OCI-LY3 (cell line): Measurements from ENCODE around the gene PARD6G.

Experiments
- H2AFZ ChIP-seq: fragments of 200-600, 300-600 bp; shearing (Covaris generic); 2 replicates; pipeline ENCODE4 v1.6.0; 2014; ENCODE audit warnings: antibody characterized with exemption, low read depth, low read length
- H3K27ac ChIP-seq: fragments of 200-600, 300-600 bp; sonication (generic); 2 replicates; pipeline ENCODE4 v1.5.1; 2014; ENCODE audit warnings: mild to moderate bottlenecking, low read length, moderate library complexity, mixed read lengths
- H3K27me3 ChIP-seq: fragments of 200-600, 300-600 bp; sonication (generic); 2 replicates; pipeline ENCODE4 v1.6.1; 2014; ENCODE audit warnings: low read depth, low read length, mixed read lengths
- H3K36me3 ChIP-seq: fragments of 200-600, 300-600 bp; sonication (generic); replicated peaks from 2 replicates; pipeline ENCODE3; 2014; ENCODE audit warnings: low read depth, low read length, mixed read lengths
- H3K4me1 ChIP-seq: fragments of 300-600, 200-600 bp; sonication (generic); 2 replicates; pipeline ENCODE4 v1.6.1; 2014; ENCODE audit warnings: low read length, mixed read lengths
- H3K4me2 ChIP-seq: fragments of 200-600, 300-600 bp; sonication (generic); 2 replicates; pipeline ENCODE4 v1.6.1; 2014; ENCODE audit warnings: low read length, mixed read lengths
- H3K4me3 ChIP-seq: fragments of 300-600, 200-600 bp; sonication (generic); 2 replicates; pipeline ENCODE4 v1.5.1; 2014; ENCODE audit warnings: antibody characterized with exemption, mild to moderate bottlenecking, low read length, moderate library complexity
- H3K79me2 ChIP-seq: fragments of 300-600, 200-600 bp; shearing (Covaris generic); 2 replicates; pipeline ENCODE4 v1.6.1; 2014; ENCODE audit warnings: mild to moderate bottlenecking, low read length, mixed read lengths
- H3K9ac ChIP-seq: fragments of 300-600, 200-600 bp; shearing (Covaris generic); 2 replicates; pipeline ENCODE4 v1.6.0; 2014; ENCODE audit warnings: mild to moderate bottlenecking, low read length, moderate library complexity
- H3K9me3 ChIP-seq: fragments of 200-600, 300-600 bp; shearing (Covaris generic); 2 replicates; pipeline ENCODE4 v1.6.1; 2014; ENCODE audit warnings: low read length, mixed read lengths; ENCODE audit not compliant: insufficient read depth
- H4K20me1 ChIP-seq: fragments of 200-600, 300-600 bp; sonication (generic); 2 replicates; pipeline ENCODE4 v1.6.1; 2016; ENCODE audit warnings: low read length, mixed read lengths; ENCODE audit not compliant: insufficient read depth
- EZH2phosphoT487 ChIP-seq: fragments of 200-600 bp; shearing (Covaris generic); IDR thresholded peaks from 2 replicates; pipeline ENCODE4 v1.6.1; 2018; ENCODE audit warnings: antibody characterized with exemption, mixed run types, low read depth
- TF ChIP-seq, protein P1 (sequence below): fragments of 200-600, 300-600 bp; sonication (generic); IDR thresholded peaks from 2 replicates; pipeline ENCODE4 v1.5.1; 2014; ENCODE audit warnings: antibody characterized with exemption, low read length, low read depth

The PARD6G gene

DNA sequence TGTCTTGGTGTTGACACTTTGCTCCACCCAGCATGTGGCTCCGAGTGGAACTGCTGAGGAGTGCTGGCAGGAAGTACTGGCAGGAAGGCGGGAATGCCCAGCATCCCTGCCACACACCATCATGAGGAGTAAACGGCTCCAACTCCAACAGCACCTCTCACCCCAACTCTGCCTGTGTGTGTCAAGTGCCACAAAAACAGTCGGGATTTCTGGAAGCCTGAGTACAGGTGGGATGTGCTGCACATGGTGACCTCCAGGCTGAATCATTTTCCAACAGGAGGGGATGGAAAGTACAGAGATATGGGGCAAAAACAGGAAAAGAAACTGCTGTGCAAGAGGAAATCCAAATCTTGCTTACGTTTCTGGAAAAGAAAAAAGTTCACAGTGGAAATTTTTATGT is 53.6 kb downstream of the PARD6G start:
- H3K27ac ChIP-seq, result no peak overlapping the region
- no peaks in the 10 kb centered on the region for H3K79me2 ChIP-seq
- no peak for TF ChIP-seq EZH2phosphoT487
- TF ChIP-seq, protein P1, sequence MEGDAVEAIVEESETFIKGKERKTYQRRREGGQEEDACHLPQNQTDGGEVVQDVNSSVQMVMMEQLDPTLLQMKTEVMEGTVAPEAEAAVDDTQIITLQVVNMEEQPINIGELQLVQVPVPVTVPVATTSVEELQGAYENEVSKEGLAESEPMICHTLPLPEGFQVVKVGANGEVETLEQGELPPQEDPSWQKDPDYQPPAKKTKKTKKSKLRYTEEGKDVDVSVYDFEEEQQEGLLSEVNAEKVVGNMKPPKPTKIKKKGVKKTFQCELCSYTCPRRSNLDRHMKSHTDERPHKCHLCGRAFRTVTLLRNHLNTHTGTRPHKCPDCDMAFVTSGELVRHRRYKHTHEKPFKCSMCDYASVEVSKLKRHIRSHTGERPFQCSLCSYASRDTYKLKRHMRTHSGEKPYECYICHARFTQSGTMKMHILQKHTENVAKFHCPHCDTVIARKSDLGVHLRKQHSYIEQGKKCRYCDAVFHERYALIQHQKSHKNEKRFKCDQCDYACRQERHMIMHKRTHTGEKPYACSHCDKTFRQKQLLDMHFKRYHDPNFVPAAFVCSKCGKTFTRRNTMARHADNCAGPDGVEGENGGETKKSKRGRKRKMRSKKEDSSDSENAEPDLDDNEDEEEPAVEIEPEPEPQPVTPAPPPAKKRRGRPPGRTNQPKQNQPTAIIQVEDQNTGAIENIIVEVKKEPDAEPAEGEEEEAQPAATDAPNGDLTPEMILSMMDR, result no peak
- H3K9ac ChIP-seq, result no peak overlapping the region
- H2AFZ ChIP-seq, result no peak overlapping the region
- 0 out of 2 replicates have a peak, but pooled peaks cover 7% of the 10 kb centered on the region for H3K9me3 ChIP-seq
- peaks cover 6% of the 10 kb centered on the region for H3K36me3 ChIP-seq
- no peak overlapping the region for H3K4me2 ChIP-seq
- H4K20me1 ChIP-seq, result peaks cover 13% of the 10 kb centered on the region; the same call in 1 of the 2 replicates
- H3K27me3 ChIP-seq, result peaks cover 82% of the 10 kb centered on the region
- no peak overlapping the region for H3K4me3 ChIP-seq
- H3K4me1 ChIP-seq, result peaks cover 22% of the 10 kb centered on the region

DNA sequence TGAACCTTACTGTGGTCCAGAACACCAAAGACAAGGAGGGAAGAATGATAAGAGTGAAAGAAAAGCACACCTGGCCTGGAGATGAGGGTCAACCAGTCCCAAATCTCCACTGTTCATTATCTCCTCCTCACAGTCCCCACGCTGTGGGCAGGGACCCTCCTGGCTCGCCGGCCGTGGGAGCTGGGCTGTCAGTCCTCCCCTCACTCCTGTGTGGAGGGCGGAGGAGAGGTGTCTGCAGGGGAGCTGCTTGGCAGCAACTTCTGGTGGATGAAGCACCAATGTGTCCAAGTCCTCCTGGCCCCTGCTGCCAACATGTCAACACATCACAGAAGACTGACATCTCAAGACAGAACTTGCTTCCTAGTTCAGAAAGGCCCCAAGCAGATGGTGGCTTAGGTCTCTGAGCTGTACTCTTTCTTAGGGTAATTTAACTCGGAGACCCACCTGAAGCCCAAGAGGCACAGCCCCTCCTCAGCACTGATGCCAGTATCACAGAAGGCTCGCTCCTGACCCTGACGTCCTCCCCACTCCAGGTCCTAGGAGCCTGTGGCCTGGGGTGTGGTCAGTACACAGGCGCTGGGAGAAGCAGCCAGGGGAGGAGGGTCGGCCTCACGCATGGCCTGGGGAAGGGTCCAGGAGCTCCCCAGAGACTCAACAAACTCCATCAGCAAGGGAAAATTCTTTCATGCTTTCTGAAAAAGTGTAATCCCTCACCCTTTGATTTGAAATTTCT is 54.5 kb downstream of the PARD6G start:
- TF ChIP-seq, protein P1, result no peak
- no peak for TF ChIP-seq EZH2phosphoT487
- Histone ChIP-seq H3K9me3 (0 out of 2 replicates have a peak, but pooled peaks cover 7% of the 10 kb centered on the region), H3K4me2 (no peak overlapping the region), H3K4me1 (peaks cover 22% of the 10 kb centered on the region), H3K4me3 (no peak overlapping the region), H3K9ac (no peak overlapping the region), H3K27me3 (peaks cover 83% of the 10 kb centered on the region), H2AFZ (no peak overlapping the region), H3K79me2 (no peaks in the 10 kb centered on the region), H3K27ac (no peak overlapping the region), H3K36me3 (peaks cover 6% of the 10 kb centered on the region), H4K20me1 (peaks cover 21% of the 10 kb centered on the region; the same call in 1 of the 2 replicates)

DNA sequence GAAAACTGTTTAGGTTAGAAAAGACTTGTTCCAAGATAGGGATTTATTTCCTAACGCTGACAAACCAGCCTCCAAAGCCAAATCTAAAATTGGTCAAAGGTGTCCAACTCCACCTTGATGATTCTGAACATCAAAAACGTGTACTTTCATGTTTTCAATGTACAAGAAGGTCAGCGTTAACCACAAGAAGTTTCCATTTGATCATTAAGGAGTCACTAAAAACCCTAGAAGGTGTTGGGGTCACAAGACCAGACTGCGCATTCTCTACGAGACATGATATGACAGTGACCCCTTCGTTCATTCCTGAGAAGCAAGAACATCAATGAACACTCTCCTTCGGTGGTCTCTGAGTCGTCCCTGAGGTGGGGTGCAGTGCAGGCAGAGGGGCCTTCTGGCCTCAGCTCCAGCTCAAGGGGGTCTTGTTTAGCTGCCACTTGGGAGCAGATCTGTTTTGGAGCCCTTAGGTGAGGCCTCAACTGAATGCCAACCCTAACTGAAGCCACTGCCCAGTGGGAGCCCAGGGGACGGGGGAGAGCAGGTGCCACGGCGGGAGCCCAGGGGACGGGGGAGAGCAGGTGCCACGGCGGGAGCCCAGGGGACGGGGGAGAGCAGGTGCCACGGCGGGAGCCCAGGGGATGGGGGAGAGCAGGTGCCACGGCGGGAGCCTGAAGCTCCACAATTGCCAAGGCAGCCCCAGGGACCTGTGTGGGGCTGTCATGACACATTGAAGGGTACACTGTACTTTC is 55.2 kb downstream of the PARD6G start:
- no peak overlapping the region for H3K4me2 ChIP-seq
- no peak overlapping the region for H3K27ac ChIP-seq
- peaks cover 6% of the 10 kb centered on the region for H3K36me3 ChIP-seq
- H3K4me1 ChIP-seq, result peaks cover 22% of the 10 kb centered on the region
- H2AFZ ChIP-seq, result no peak overlapping the region
- no peak overlapping the region for H3K9ac ChIP-seq
- no peak for TF ChIP-seq EZH2phosphoT487
- TF ChIP-seq, protein P1, result no peak
- H3K79me2 ChIP-seq, result no peaks in the 10 kb centered on the region
- 0 out of 2 replicates have a peak, but pooled peaks cover 7% of the 10 kb centered on the region for H3K9me3 ChIP-seq
- no peak overlapping the region for H3K4me3 ChIP-seq
- peaks cover 79% of the 10 kb centered on the region for H3K27me3 ChIP-seq
- H4K20me1 ChIP-seq, result peaks cover 26% of the 10 kb centered on the region; the same call in 1 of the 2 replicates

DNA sequence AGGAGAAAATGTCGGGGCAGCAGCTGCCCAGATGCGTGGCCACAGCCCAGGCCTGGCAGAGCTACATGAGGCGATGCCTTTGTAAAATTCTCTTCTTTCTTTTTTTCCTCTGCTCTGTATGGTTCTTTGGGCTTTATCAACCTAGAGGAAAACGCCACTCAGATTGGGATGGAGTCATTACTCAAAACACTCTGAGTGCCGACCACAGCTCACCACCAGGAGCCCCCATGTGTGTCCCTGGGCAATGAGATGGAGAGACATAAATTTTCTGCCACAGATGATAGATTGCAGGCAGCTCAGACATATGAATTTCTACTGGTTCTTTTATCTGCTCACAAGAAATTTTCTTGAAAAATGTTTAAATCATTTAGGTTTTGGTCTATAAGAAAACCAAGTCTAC is 56.0 kb downstream of the PARD6G start:
- Histone ChIP-seq H3K27me3 (peaks cover 72% of the 10 kb centered on the region), H3K79me2 (no peaks in the 10 kb centered on the region), H3K4me3 (no peak overlapping the region)

More for the DNA sequence above, 56.0 kb downstream of the PARD6G start:
- Histone ChIP-seq H3K9me3 (0 out of 2 replicates have a peak, but pooled peaks cover 7% of the 10 kb centered on the region), H2AFZ (no peak overlapping the region), H4K20me1 (peaks cover 26% of the 10 kb centered on the region; the same call in 1 of the 2 replicates), H3K9ac (no peak overlapping the region), H3K36me3 (peaks cover 6% of the 10 kb centered on the region), H3K4me1 (peaks cover 22% of the 10 kb centered on the region), H3K4me2 (0 out of 2 replicates have a peak overlapping the region, but pooled peaks have one; percentile 3), H3K27ac (no peak overlapping the region)
- TF ChIP-seq EZH2phosphoT487, result no peak
- TF ChIP-seq, protein P1, result no peak
